HepG2 (cell line): Measurements from ENCODE around the gene PRKN. TPM values are rescaled to one million over a fixed set of nuclear protein-coding genes. Genes with fewer than 3 reads are reported as not detected.

Source experiments
- ARNT2 ChIP-seq: sonication (generic); formaldehyde crosslinking; IDR thresholded peaks from 2 replicates; pipeline ENCODE4 v1.8.0; 2022; ENCODE audit warnings: mild to moderate bottlenecking, low read depth, missing genetic modification reagents, moderate library complexity
- ZNF839 ChIP-seq: sonication (generic); formaldehyde crosslinking; IDR thresholded peaks from 2 replicates; pipeline ENCODE4 v1.4.0; 2020; ENCODE audit warnings: missing genetic modification reagents, mild to moderate bottlenecking, borderline replicate concordance
- ZNF891 ChIP-seq: sonication (generic); formaldehyde crosslinking; IDR thresholded peaks from 2 replicates; pipeline ENCODE4 v1.5.0; 2020; ENCODE audit warnings: mild to moderate bottlenecking, missing genetic modification reagents
- polyA plus RNA-seq, 8 experiments: library from polyadenylated mRNA; depleted of rRNA in 3 of 8; stranded (reverse) in 7 of 8; unstranded in 1 of 8; fragments of >200 nt; fragmentation: Illumina TruSeq in 4 of 8; extraction: Trizol in 4 of 8; gene quantifications; 2 replicates each; pipeline versions ENCODE4 v1.2.1 to v1.2.3, GENCODE V29; 2011 to 2016; ENCODE audit warnings: low read depth in 4 of 8, missing spikeins in 1 of 8, mixed read lengths in 1 of 8; ENCODE audit not compliant: insufficient read depth in 1 of 8
- total RNA-seq, 5 experiments: library from RNA; depleted of rRNA; stranded (reverse); fragments of >200 nt; fragmentation: Illumina TruSeq; extraction: Trizol; gene quantifications; 2 replicates each; pipeline ENCODE4 v1.2.3, GENCODE V29; 2016; ENCODE audit warnings: low read depth in 1 of 5
- TF ChIP-seq, protein P1 (sequence below): sonication (generic); formaldehyde crosslinking; IDR thresholded peaks from 2 replicates; pipeline ENCODE4 v1.9.0; 2021; ENCODE audit warnings: missing genetic modification reagents, borderline replicate concordance
- TF ChIP-seq, protein P2 (sequence below): IDR thresholded peaks from 2 replicates; pipeline ENCODE4 v1.6.1; 2016
- TF ChIP-seq, protein P3 (sequence below): sonication (generic); formaldehyde crosslinking; IDR thresholded peaks from 2 replicates; pipeline ENCODE4 v1.4.0; 2020; ENCODE audit warnings: missing genetic modification reagents
- TF ChIP-seq, protein P4 (sequence below): sonication (generic); formaldehyde crosslinking; IDR thresholded peaks from 2 replicates; pipeline ENCODE4 v1.5.0; 2020; ENCODE audit warnings: mild to moderate bottlenecking, missing genetic modification reagents
- TF ChIP-seq, protein P5 (sequence below): IDR thresholded peaks from 2 replicates; pipeline ENCODE4 v1.6.1; 2016; ENCODE audit warnings: low read depth, control low read depth

PRKN gene
- total and polyA plus RNA-seq, 2 of the 13 experiments (the other 11 are each of a cell fraction or from before 2014, with no cell fraction given): 0.31 to 0.44 TPM

DNA sequence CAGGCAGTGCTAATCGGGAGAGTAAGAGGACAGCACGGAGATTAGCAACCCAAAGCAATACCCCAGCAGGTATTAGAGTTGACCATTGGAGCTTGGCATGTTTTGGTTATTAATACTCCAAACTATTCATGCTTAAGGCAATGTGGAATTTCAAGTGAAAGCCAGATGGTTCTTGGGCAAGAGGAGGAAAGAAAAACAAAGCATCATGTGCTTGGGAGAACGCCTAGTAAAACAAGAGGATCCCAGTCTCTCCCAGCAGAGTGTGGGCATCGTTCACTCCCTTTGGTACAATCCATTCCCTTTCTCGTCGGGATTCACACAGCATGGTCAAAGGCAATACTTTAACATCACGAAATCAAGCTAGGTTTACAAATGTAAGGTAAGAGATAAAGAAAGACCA, 349.8 kb downstream of the PRKN start (continued):
- TF ChIP-seq, protein P1, sequence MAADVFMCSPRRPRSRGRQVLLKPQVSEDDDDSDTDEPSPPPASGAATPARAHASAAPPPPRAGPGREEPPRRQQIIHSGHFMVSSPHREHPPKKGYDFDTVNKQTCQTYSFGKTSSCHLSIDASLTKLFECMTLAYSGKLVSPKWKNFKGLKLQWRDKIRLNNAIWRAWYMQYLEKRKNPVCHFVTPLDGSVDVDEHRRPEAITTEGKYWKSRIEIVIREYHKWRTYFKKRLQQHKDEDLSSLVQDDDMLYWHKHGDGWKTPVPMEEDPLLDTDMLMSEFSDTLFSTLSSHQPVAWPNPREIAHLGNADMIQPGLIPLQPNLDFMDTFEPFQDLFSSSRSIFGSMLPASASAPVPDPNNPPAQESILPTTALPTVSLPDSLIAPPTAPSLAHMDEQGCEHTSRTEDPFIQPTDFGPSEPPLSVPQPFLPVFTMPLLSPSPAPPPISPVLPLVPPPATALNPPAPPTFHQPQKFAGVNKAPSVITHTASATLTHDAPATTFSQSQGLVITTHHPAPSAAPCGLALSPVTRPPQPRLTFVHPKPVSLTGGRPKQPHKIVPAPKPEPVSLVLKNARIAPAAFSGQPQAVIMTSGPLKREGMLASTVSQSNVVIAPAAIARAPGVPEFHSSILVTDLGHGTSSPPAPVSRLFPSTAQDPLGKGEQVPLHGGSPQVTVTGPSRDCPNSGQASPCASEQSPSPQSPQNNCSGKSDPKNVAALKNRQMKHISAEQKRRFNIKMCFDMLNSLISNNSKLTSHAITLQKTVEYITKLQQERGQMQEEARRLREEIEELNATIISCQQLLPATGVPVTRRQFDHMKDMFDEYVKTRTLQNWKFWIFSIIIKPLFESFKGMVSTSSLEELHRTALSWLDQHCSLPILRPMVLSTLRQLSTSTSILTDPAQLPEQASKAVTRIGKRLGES (CRISPR knock-in tag): no peak
- TF ChIP-seq, protein P2, sequence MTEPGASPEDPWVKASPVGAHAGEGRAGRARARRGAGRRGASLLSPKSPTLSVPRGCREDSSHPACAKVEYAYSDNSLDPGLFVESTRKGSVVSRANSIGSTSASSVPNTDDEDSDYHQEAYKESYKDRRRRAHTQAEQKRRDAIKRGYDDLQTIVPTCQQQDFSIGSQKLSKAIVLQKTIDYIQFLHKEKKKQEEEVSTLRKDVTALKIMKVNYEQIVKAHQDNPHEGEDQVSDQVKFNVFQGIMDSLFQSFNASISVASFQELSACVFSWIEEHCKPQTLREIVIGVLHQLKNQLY (CRISPR knock-in tag): no peak
- TF ChIP-seq, protein P3, sequence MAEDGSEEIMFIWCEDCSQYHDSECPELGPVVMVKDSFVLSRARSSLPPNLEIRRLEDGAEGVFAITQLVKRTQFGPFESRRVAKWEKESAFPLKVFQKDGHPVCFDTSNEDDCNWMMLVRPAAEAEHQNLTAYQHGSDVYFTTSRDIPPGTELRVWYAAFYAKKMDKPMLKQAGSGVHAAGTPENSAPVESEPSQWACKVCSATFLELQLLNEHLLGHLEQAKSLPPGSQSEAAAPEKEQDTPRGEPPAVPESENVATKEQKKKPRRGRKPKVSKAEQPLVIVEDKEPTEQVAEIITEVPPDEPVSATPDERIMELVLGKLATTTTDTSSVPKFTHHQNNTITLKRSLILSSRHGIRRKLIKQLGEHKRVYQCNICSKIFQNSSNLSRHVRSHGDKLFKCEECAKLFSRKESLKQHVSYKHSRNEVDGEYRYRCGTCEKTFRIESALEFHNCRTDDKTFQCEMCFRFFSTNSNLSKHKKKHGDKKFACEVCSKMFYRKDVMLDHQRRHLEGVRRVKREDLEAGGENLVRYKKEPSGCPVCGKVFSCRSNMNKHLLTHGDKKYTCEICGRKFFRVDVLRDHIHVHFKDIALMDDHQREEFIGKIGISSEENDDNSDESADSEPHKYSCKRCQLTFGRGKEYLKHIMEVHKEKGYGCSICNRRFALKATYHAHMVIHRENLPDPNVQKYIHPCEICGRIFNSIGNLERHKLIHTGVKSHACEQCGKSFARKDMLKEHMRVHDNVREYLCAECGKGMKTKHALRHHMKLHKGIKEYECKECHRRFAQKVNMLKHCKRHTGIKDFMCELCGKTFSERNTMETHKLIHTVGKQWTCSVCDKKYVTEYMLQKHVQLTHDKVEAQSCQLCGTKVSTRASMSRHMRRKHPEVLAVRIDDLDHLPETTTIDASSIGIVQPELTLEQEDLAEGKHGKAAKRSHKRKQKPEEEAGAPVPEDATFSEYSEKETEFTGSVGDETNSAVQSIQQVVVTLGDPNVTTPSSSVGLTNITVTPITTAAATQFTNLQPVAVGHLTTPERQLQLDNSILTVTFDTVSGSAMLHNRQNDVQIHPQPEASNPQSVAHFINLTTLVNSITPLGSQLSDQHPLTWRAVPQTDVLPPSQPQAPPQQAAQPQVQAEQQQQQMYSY (CRISPR knock-in tag): no peak
- TF ChIP-seq ARNT2 (CRISPR knock-in tag) (no peak), ZNF839 (no peak), ZNF891 (CRISPR knock-in tag) (no peak)
- TF ChIP-seq, protein P4, sequence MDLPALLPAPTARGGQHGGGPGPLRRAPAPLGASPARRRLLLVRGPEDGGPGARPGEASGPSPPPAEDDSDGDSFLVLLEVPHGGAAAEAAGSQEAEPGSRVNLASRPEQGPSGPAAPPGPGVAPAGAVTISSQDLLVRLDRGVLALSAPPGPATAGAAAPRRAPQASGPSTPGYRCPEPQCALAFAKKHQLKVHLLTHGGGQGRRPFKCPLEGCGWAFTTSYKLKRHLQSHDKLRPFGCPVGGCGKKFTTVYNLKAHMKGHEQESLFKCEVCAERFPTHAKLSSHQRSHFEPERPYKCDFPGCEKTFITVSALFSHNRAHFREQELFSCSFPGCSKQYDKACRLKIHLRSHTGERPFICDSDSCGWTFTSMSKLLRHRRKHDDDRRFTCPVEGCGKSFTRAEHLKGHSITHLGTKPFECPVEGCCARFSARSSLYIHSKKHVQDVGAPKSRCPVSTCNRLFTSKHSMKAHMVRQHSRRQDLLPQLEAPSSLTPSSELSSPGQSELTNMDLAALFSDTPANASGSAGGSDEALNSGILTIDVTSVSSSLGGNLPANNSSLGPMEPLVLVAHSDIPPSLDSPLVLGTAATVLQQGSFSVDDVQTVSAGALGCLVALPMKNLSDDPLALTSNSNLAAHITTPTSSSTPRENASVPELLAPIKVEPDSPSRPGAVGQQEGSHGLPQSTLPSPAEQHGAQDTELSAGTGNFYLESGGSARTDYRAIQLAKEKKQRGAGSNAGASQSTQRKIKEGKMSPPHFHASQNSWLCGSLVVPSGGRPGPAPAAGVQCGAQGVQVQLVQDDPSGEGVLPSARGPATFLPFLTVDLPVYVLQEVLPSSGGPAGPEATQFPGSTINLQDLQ: no peak
- TF ChIP-seq, protein P5, sequence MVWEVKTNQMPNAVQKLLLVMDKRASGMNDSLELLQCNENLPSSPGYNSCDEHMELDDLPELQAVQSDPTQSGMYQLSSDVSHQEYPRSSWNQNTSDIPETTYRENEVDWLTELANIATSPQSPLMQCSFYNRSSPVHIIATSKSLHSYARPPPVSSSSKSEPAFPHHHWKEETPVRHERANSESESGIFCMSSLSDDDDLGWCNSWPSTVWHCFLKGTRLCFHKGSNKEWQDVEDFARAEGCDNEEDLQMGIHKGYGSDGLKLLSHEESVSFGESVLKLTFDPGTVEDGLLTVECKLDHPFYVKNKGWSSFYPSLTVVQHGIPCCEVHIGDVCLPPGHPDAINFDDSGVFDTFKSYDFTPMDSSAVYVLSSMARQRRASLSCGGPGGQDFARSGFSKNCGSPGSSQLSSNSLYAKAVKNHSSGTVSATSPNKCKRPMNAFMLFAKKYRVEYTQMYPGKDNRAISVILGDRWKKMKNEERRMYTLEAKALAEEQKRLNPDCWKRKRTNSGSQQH (CRISPR knock-in tag): no peak
- TF ChIP-seq, all 625 proteins: peak for 0
